K562 (cell line): Measurements from ENCODE around the gene KCNG4. TPM values are rescaled to one million over a fixed set of nuclear protein-coding genes. Genes with fewer than 3 reads are reported as not detected.
A peak's percentile ranks its signal among the peaks of the same experiment; 100 is the strongest.

ENCODE experiments used
- ATAC-seq: fragments of 200-7000 bp; cut with Tn5 transposase; 3 replicates; pipeline ENCODE4 v1.9.1; 2020; ENCODE audit warnings: moderate library complexity
- BruUV-seq: library from RNA; stranded (reverse); fragments of 400-500 nt; replicated peaks from 2 replicates; lab custom pipeline; 2021; lab: Mats Ljungman, UMichigan
- CTCF ChIA-PET: fragments of 300-600 bp; formaldehyde crosslinking; extraction: SDS; loops from one replicate; lab custom pipeline; 2021; ENCODE audit warnings: low intra/inter-chr PET ratio; lab: Yijun Ruan, JAX
- POLR2A ChIA-PET: fragments of 300-600, 350-650 bp; sonication (Branson Sonifier 250); formaldehyde crosslinking; extraction: SDS; loops from one replicate; lab custom pipeline; 2021; ENCODE audit warnings: antibody characterized with exemption, inconsistent platforms; lab: Yijun Ruan, JAX
- DNase-seq, 4 experiments: peaks; one replicate each; pipeline versions ENCODE4 v3.0.0 to v3.0.0-alpha.2; 2011 to 2018; ENCODE audit warnings: low spot score in 3 of 4, mixed read lengths in 3 of 4; ENCODE audit errors: extremely low read depth in 1 of 4
- FAIRE-seq: peaks from 2 replicates; lab custom pipeline; 2011; peaks lifted over from hg19 to GRCh38; lab: Jason Lieb, UNC
- H2AFZ ChIP-seq: 2 replicates; pipeline ENCODE4 v1.6.0; 2011; ENCODE audit warnings: low read depth, low read length, control low read depth, inconsistent platforms
- H3K27ac ChIP-seq: fragments of 200-600 bp; 3 replicates; pipeline ENCODE4 v1.8.0; 2011; ENCODE audit warnings: low read depth, mild to moderate bottlenecking, control low read depth, inconsistent platforms, low read length, moderate library complexity, mixed read lengths; ENCODE audit errors: extremely low read depth
- H3K27me3 ChIP-seq, 2 experiments: fragments of 300-600 bp in 1 of 2; 2 replicates in 1 of 2; 3 replicates in 1 of 2; pipeline versions ENCODE4 v1.6.0 to v1.8.0; 2011; ENCODE audit warnings: inconsistent platforms in 2 of 2, low read length in 2 of 2, mild to moderate bottlenecking in 1 of 2, mixed read lengths in 1 of 2, moderate library complexity in 1 of 2; ENCODE audit not compliant: control insufficient read depth in 2 of 2, insufficient read depth in 2 of 2
- H3K36me3 ChIP-seq: fragments of 300-600 bp; 3 replicates; pipeline ENCODE4 v1.8.0; 2011; ENCODE audit warnings: mild to moderate bottlenecking, low read length, inconsistent platforms; ENCODE audit not compliant: control insufficient read depth, insufficient read depth
- H3K4me1 ChIP-seq, 2 experiments: fragments of 200-600 bp in 1 of 2; replicated peaks in 1 of 2; 2 replicates in 1 of 2; 3 replicates in 1 of 2; pipeline versions ENCODE4 v1.5.1 to v1.8.0; 2011; ENCODE audit warnings: inconsistent platforms in 2 of 2, low read length in 2 of 2, mild to moderate bottlenecking in 1 of 2, mixed read lengths in 1 of 2, moderate library complexity in 1 of 2; ENCODE audit not compliant: control insufficient read depth in 2 of 2, insufficient read depth in 2 of 2
- H3K4me2 ChIP-seq: 2 replicates; pipeline ENCODE4 v1.6.1; 2011; ENCODE audit warnings: low read length, control low read depth, inconsistent platforms, mixed read lengths; ENCODE audit not compliant: insufficient read depth
- H3K4me3 ChIP-seq: fragments of 200-600 bp; sonication (generic), shearing (Covaris generic); 2 replicates; pipeline ENCODE4 v1.5.1; 2016; ENCODE audit warnings: control low read depth, inconsistent platforms
- H3K79me2 ChIP-seq: fragments of 200-600 bp; 3 replicates; pipeline ENCODE4 v1.8.0; 2011; ENCODE audit warnings: low read length, inconsistent platforms; ENCODE audit not compliant: control insufficient read depth, insufficient read depth
- H3K9ac ChIP-seq, 2 experiments: 2 replicates each; pipeline versions ENCODE4 v1.6.0 to v1.6.1; 2011; ENCODE audit warnings: low read depth in 2 of 2, low read length in 2 of 2, control low read depth in 1 of 2, inconsistent platforms in 1 of 2, mild to moderate bottlenecking in 1 of 2, mixed read lengths in 1 of 2; ENCODE audit not compliant: insufficient read depth in 1 of 2
- H3K9me1 ChIP-seq: one replicate; pipeline ENCODE4 v1.6.0; 2011; ENCODE audit warnings: inconsistent platforms, mild to moderate bottlenecking, low read length, moderate library complexity; ENCODE audit not compliant: control insufficient read depth, insufficient read depth
- H3K9me3 ChIP-seq: replicated peaks from 2 replicates; pipeline ENCODE4 v1.5.1; 2011; ENCODE audit warnings: low read depth, low read length, inconsistent platforms; ENCODE audit not compliant: control insufficient read depth, insufficient read depth
- H4K20me1 ChIP-seq: replicated peaks from 2 replicates; pipeline ENCODE4 v1.6.1; 2011; ENCODE audit warnings: low read length, inconsistent platforms, mixed read lengths; ENCODE audit not compliant: control insufficient read depth, insufficient read depth
- GATAD2B ChIP-seq: fragments of 450-650 bp; IDR thresholded peaks from 2 replicates; pipeline ENCODE4 v1.6.1; 2017; ENCODE audit warnings: mild to moderate bottlenecking, borderline replicate concordance
- GTF3C2 ChIP-seq: IDR thresholded peaks from 3 replicates; pipeline ENCODE4 v1.6.1; 2011; ENCODE audit warnings: borderline replicate concordance, mild to moderate bottlenecking, moderate library complexity; ENCODE audit not compliant: insufficient read length; ENCODE audit errors: extremely low read depth
- MED1 ChIP-seq: sonication (generic); formaldehyde crosslinking; IDR thresholded peaks from 2 replicates; pipeline ENCODE4 v1.8.1; 2023; ENCODE audit warnings: missing genetic modification reagents, borderline replicate concordance
- POLR2G ChIP-seq: fragments of 200-400 bp; formaldehyde crosslinking; IDR thresholded peaks from 2 replicates; pipeline ENCODE4 v1.6.1; 2017; ENCODE audit warnings: low read depth, mild to moderate bottlenecking, antibody characterized with exemption, low read length, moderate library complexity
- RAD21 ChIP-seq, 2 experiments: fragments of 250-450 bp in 1 of 2; fragments of 450-650 bp in 1 of 2; sonication (Bioruptor Pico) in 1 of 2; formaldehyde crosslinking in 1 of 2; IDR thresholded peaks in 1 of 2; conservative IDR thresholded peaks in 1 of 2; 2 replicates each; pipeline versions ENCODE4 v1.4.0 to v1.8.0; 2020 to 2022; ENCODE audit warnings: mild to moderate bottlenecking in 2 of 2, moderate library complexity in 1 of 2
- RBFOX2 ChIP-seq: fragments of 200-400 bp; formaldehyde crosslinking; IDR thresholded peaks from 2 replicates; pipeline ENCODE4 v1.6.1; 2017; ENCODE audit warnings: low read depth, mild to moderate bottlenecking, low read length, moderate library complexity
- RFX1 ChIP-seq: fragments of 450-650 bp; IDR thresholded peaks from 2 replicates; pipeline ENCODE4 v1.6.1; 2016; ENCODE audit warnings: mild to moderate bottlenecking, moderate library complexity
- SIN3B ChIP-seq: fragments of 450-650 bp; IDR thresholded peaks from 2 replicates; pipeline ENCODE4 v1.6.1; 2017; ENCODE audit warnings: low read depth, mild to moderate bottlenecking, moderate library complexity
- WGBS: fragments of 100-300 bp; shearing (Covaris generic); methylation state at CpG from one replicate; pipeline ENCODE4 v1.1.6; 2016; ENCODE audit warnings: low coverage, mixed read lengths; ENCODE audit not compliant: insufficient coverage; ENCODE audit errors: missing lambda C conversion rate; 5-methylcytosine and 5-hydroxymethylcytosine counted together
- in situ Hi-C: fragments of 300-500 bp; cut with MboI; formaldehyde crosslinking; loops from 4 replicates; pipeline ENCODE4 v1.15.0; 2018; ENCODE audit warnings: inconsistent platforms, mixed read lengths
- intact Hi-C: fragments of 100-400 bp; cut with micrococcal nuclease; formaldehyde crosslinking; loops from 2 replicates; pipeline ENCODE4 v1.14.2; 2022
- polyA plus RNA-seq, 8 experiments: library from polyadenylated mRNA; depleted of rRNA in 4 of 8; stranded (reverse) in 5 of 8; unstranded in 3 of 8; fragments of >200 nt; fragmentation: Nextera tagmentation in 2 of 8; fragmentation: Illumina TruSeq in 1 of 8; extraction: Ambion mirVana in 2 of 8; extraction: Trizol in 1 of 8; gene quantifications; 2 replicates each; pipeline versions ENCODE4 v1.2.1 to v1.2.3, GENCODE V29; 2011 to 2014; ENCODE audit warnings: inconsistent platforms in 1 of 8, missing spikeins in 1 of 8
- total RNA-seq, 7 experiments: library from RNA; depleted of rRNA in 6 of 7; stranded (reverse); fragments of >200 nt in 6 of 7; fragmentation: Illumina TruSeq in 2 of 7; extraction: Trizol in 2 of 7; gene quantifications; 2 replicates each; pipeline versions ENCODE4 v1.2.1 to v1.2.3, GENCODE V29; 2011 to 2021; ENCODE audit warnings: low replicate concordance in 1 of 7

KCNG4 gene
- total and polyA plus RNA-seq, 9 of the 15 experiments (the other 6 are each of a cell fraction or from before 2014, with no cell fraction given): not detected

- no peak overlapping the region for H3K4me2 ChIP-seq
- H3K9me3 ChIP-seq: peaks cover 2% of the 10 kb centered on the region; the same call in 1 of the 2 replicates
- H3K9ac ChIP-seq: no peak overlapping the region
- peaks cover 11% of the 10 kb centered on the region for H3K9me1 ChIP-seq
- intact Hi-C loops: loop anchor here (5.0 kb wide), 1 partner anchor 222 kb away; no protein-coding TSS in a partner anchor
- H2AFZ ChIP-seq: no peak overlapping the region
- H3K4me1 ChIP-seq: peaks cover 4 to 46% of the 10 kb centered on the region in 2 experiments; a peak in 3 of 5 replicates
- in situ Hi-C loops: loop anchor here (10.0 kb wide), 1 partner anchor 225 kb away; the partner anchor contains the start of gene OSGIN1
- no peak overlapping the region for H3K27ac ChIP-seq
- H3K4me3 ChIP-seq: no peak overlapping the region
- peaks cover 20% of the 10 kb centered on the region for H4K20me1 ChIP-seq
- no peak for ATAC-seq
- no peaks in the 10 kb centered on the region for H3K27me3 ChIP-seq
- no peak for DNase-seq
- H3K36me3 ChIP-seq: peaks cover 72% of the 10 kb centered on the region; the same call in 2 of the 3 replicates
- CTCF ChIA-PET: interaction anchor here (0.8 kb wide), 1 partner anchor 305 kb away, joined by 3 read pairs; no protein-coding TSS in a partner anchor
- FAIRE-seq: no peak
- WGBS: 96% methylated on average over 28 of the region's 33 CpGs
- no TSS peak for BruUV-seq
- TF ChIP-seq GTF3C2 (no peak), POLR2G (peak; percentile 51), GATAD2B (no peak), RAD21 (CRISPR knock-in tag; conservative IDR thresholded peaks at IDR 0.05 in 1 of 2, IDR thresholded peaks at IDR 0.05 in 1 of 2) (no peak), RFX1 (no peak), RBFOX2 (peak; percentile 25), MED1 (no peak), SIN3B (no peak)
- POLR2A ChIA-PET: interaction anchor here (0.6 to 1.4 kb wide), 5 partner anchors 7 to 271 kb away, joined by 3 to 5 read pairs (median 4); partner anchors contain the start of genes MBTPS1 and TAF1C
- peaks cover 6% of the 10 kb centered on the region; the same call in 2 of the 3 replicates for H3K79me2 ChIP-seq
Measured at GRCh38 chr16:84179612-84180320, 60.0 kb downstream of the KCNG4 start.
